HG03280 (cell line): ENCODE data around the gene PAM.

Source experiments
- ATAC-seq: cut with Tn5 transposase; IDR thresholded peaks from one replicate; pipeline ENCODE4 v1.9.1; 2021; ENCODE audit warnings: mild to moderate bottlenecking, moderate library complexity; ENCODE audit not compliant: unreplicated experiment

Gene PAM

GRCh38 chr5:102856389-102856777 lies 101.3 kb downstream of the PAM start:
- ATAC-seq, result no peak

GRCh38 chr5:102857076-102857818 lies 102.1 kb downstream of the PAM start:
- no peak for ATAC-seq

GRCh38 chr5:102858221-102858620 lies 103.1 kb downstream of the PAM start:
- no peak for ATAC-seq

GRCh38 chr5:102858808-102859207 lies 103.7 kb downstream of the PAM start:
- no peak for ATAC-seq

GRCh38 chr5:102860035-102860434 lies 104.9 kb downstream of the PAM start:
- ATAC-seq, result no peak

- ATAC-seq, result no peak
Observed at GRCh38 chr5:102863058-102863457, 108.0 kb downstream of the PAM start.

- no peak for ATAC-seq
Observed at GRCh38 chr5:102863764-102864560, 108.9 kb downstream of the PAM start.

GRCh38 chr5:102865171-102865509 lies 110.0 kb downstream of the PAM start:
- peak; percentile 6 for ATAC-seq

- ATAC-seq, result peak; percentile 64
Observed at GRCh38 chr5:102865510-102866236, 110.6 kb downstream of the PAM start.

- ATAC-seq, result no peak
Observed at GRCh38 chr5:102866237-102866600, 111.1 kb downstream of the PAM start.

- ATAC-seq, result no peak
Observed at GRCh38 chr5:102867992-102868662, 113.0 kb downstream of the PAM start.

- no peak for ATAC-seq
Observed at GRCh38 chr5:102869230-102869629, 114.1 kb downstream of the PAM start.

- ATAC-seq, result no peak
Observed at GRCh38 chr5:102873379-102873932, 118.4 kb downstream of the PAM start.

- ATAC-seq, result no peak
Observed at GRCh38 chr5:102874054-102874453, 118.9 kb downstream of the PAM start.

- no peak for ATAC-seq
Observed at GRCh38 chr5:102875721-102876123, 120.6 kb downstream of the PAM start.

- no peak for ATAC-seq
Observed at GRCh38 chr5:102876610-102877009, 121.5 kb downstream of the PAM start.

- no peak for ATAC-seq
Observed at GRCh38 chr5:102879741-102880140, 124.6 kb downstream of the PAM start.

- no peak for ATAC-seq
Observed at GRCh38 chr5:102886586-102886985, 131.5 kb downstream of the PAM start.

- no peak for ATAC-seq
Observed at GRCh38 chr5:102888483-102888882, 133.4 kb downstream of the PAM start.

- ATAC-seq, result no peak
Observed at GRCh38 chr5:102889033-102889432, 133.9 kb downstream of the PAM start.

GRCh38 chr5:102890133-102890532 lies 135.0 kb downstream of the PAM start:
- ATAC-seq, result no peak
